GM12892 (cell line): Measurements from ENCODE around the gene HAPLN1.

Experiments
- DNase-seq: peaks from one replicate; pipeline ENCODE4 v3.0.0; 2011; ENCODE audit not compliant: insufficient read length
- FAIRE-seq: peaks from 2 replicates; lab custom pipeline; 2011; peaks lifted over from hg19 to GRCh38; lab: Jason Lieb, UNC
- POLR2A ChIP-seq: IDR thresholded peaks from 2 replicates; pipeline ENCODE4 v1.6.1; 2011; ENCODE audit warnings: low read depth, low read length, control low read depth
- POLR2AphosphoS5 ChIP-seq: IDR thresholded peaks from 2 replicates; pipeline ENCODE4 v1.6.1; 2011; ENCODE audit warnings: low read depth, low read length, control low read depth
- TAF1 ChIP-seq: IDR thresholded peaks from 2 replicates; pipeline ENCODE4 v1.6.1; 2011; ENCODE audit warnings: low read depth, mild to moderate bottlenecking, control low read depth, low read length, borderline replicate concordance

Gene HAPLN1

GRCh38 chr5:83711982-83712601 lies 8.6 kb downstream of the HAPLN1 start:
- FAIRE-seq (peak; percentile 54), DNase-seq (no peak)
- no peak for TF ChIP-seq POLR2A
- no peak for TF ChIP-seq POLR2AphosphoS5
- no peak for TF ChIP-seq TAF1

GRCh38 chr5:83709973-83710372 lies 10.7 kb downstream of the HAPLN1 start:
- no peak for TF ChIP-seq TAF1
- TF ChIP-seq POLR2A = no peak
- TF ChIP-seq POLR2AphosphoS5 = no peak
- DNase-seq (no peak), FAIRE-seq (no peak)

GRCh38 chr5:83708170-83708569 lies 12.5 kb downstream of the HAPLN1 start:
- TF ChIP-seq POLR2A = no peak
- TF ChIP-seq POLR2AphosphoS5 = no peak
- TF ChIP-seq TAF1 = no peak
- DNase-seq (no peak), FAIRE-seq (no peak)

GRCh38 chr5:83703059-83703458 lies 17.6 kb downstream of the HAPLN1 start:
- FAIRE-seq (no peak), DNase-seq (no peak)

GRCh38 chr5:83701886-83702285 lies 18.8 kb downstream of the HAPLN1 start:
- no peak for FAIRE-seq
- no peak for TF ChIP-seq TAF1
- TF ChIP-seq POLR2A = no peak
- no peak for TF ChIP-seq POLR2AphosphoS5
- no peak for DNase-seq

More at GRCh38 chr5:83703059-83703458, 17.6 kb downstream of the HAPLN1 start:
- TF ChIP-seq POLR2A (no peak), TAF1 (no peak), POLR2AphosphoS5 (no peak)

GRCh38 chr5:83689881-83690280 lies 30.8 kb downstream of the HAPLN1 start:
- DNase-seq (no peak), FAIRE-seq (no peak)
- no peak for TF ChIP-seq POLR2AphosphoS5
- TF ChIP-seq TAF1 = no peak
- no peak for TF ChIP-seq POLR2A

GRCh38 chr5:83688281-83688680 lies 32.4 kb downstream of the HAPLN1 start:
- TF ChIP-seq TAF1 (no peak), POLR2A (no peak), POLR2AphosphoS5 (no peak)
- DNase-seq = no peak
- no peak for FAIRE-seq

GRCh38 chr5:83687124-83687619 lies 33.5 kb downstream of the HAPLN1 start:
- TF ChIP-seq TAF1 = no peak
- TF ChIP-seq POLR2AphosphoS5 = no peak
- TF ChIP-seq POLR2A = no peak
- DNase-seq = no peak
- no peak for FAIRE-seq

GRCh38 chr5:83686251-83686650 lies 34.4 kb downstream of the HAPLN1 start:
- DNase-seq (no peak), FAIRE-seq (no peak)
- TF ChIP-seq POLR2AphosphoS5 (no peak), POLR2A (no peak), TAF1 (no peak)

GRCh38 chr5:83683836-83684235 lies 36.8 kb downstream of the HAPLN1 start:
- FAIRE-seq (no peak), DNase-seq (no peak)
- TF ChIP-seq TAF1 = no peak
- TF ChIP-seq POLR2AphosphoS5 = no peak
- TF ChIP-seq POLR2A = no peak

- no peak for DNase-seq
- no peak for FAIRE-seq
- TF ChIP-seq POLR2AphosphoS5 = no peak
- TF ChIP-seq TAF1 = no peak
- TF ChIP-seq POLR2A = no peak
These were observed 48.0 kb downstream of the HAPLN1 start for GRCh38 chr5:83672646-83673045.

- DNase-seq (no peak), FAIRE-seq (no peak)
- TF ChIP-seq POLR2A = no peak
- TF ChIP-seq TAF1 = no peak
- no peak for TF ChIP-seq POLR2AphosphoS5
These were observed 48.5 kb downstream of the HAPLN1 start for GRCh38 chr5:83672158-83672557.

GRCh38 chr5:83665631-83666030 lies 55.0 kb downstream of the HAPLN1 start:
- DNase-seq (no peak), FAIRE-seq (no peak)
- TF ChIP-seq TAF1 (no peak), POLR2A (no peak), POLR2AphosphoS5 (no peak)
